Panc1 (cell line): ENCODE measurements around the gene DCST2. TPM values are rescaled to one million over a fixed set of nuclear protein-coding genes. Genes with fewer than 3 reads are reported as not detected.

ENCODE experiments used
- ATAC-seq: fragments of 200-7000 bp; cut with Tn5 transposase; 2 replicates; pipeline ENCODE4 v1.9.1; 2020; ENCODE audit warnings: mild to moderate bottlenecking, moderate library complexity
- BruUV-seq: library from RNA; stranded (reverse); fragments of 400-500 nt; replicated peaks from 2 replicates; lab custom pipeline; 2021; lab: Mats Ljungman, UMichigan
- CTCF ChIA-PET: fragments of 300-600 bp; sonication (Branson Sonifier 250); formaldehyde crosslinking; loops from one replicate; lab custom pipeline; 2022; ENCODE audit warnings: antibody characterized with exemption; lab: Charles Lee
- POLR2A ChIA-PET: fragments of 300-600 bp; sonication (Branson Sonifier 250); formaldehyde crosslinking; loops from one replicate; lab custom pipeline; 2022; ENCODE audit warnings: antibody characterized with exemption; lab: Charles Lee
- DNase-seq: peaks from one replicate; pipeline ENCODE4 v3.0.0-alpha.2; 2010; ENCODE audit warnings: low read depth, low spot score
- H3K27ac ChIP-seq: 2 replicates; pipeline ENCODE4 v1.5.1; 2011; ENCODE audit warnings: mild to moderate bottlenecking, low read length, inconsistent platforms
- H3K27me3 ChIP-seq: fragments of 200-500 bp; sonication (Bioruptor generic); 2 replicates; pipeline ENCODE4 v1.6.0; 2014; ENCODE audit warnings: low read length, inconsistent platforms; ENCODE audit not compliant: control insufficient read depth, insufficient read depth
- H3K36me3 ChIP-seq: fragments of 200-500 bp; sonication (Bioruptor generic); 2 replicates; pipeline ENCODE4 v1.5.1; 2014; ENCODE audit warnings: inconsistent platforms, mild to moderate bottlenecking, low read length, moderate library complexity; ENCODE audit not compliant: control insufficient read depth, insufficient read depth
- H3K4me1 ChIP-seq: 2 replicates; pipeline ENCODE4 v1.5.1; 2011; ENCODE audit warnings: inconsistent platforms, mild to moderate bottlenecking, low read length, moderate library complexity; ENCODE audit not compliant: control insufficient read depth, insufficient read depth
- H3K4me3 ChIP-seq, 2 experiments: 2 replicates each; pipeline ENCODE4 v1.5.1; 2011 to 2012; ENCODE audit warnings: low read depth in 2 of 2, low read length in 2 of 2, mild to moderate bottlenecking in 2 of 2, inconsistent platforms in 1 of 2, moderate library complexity in 1 of 2
- H3K9me3 ChIP-seq: fragments of 200-500 bp; sonication (Bioruptor generic); 2 replicates; pipeline ENCODE4 v1.5.1; 2014; ENCODE audit warnings: low read depth, mild to moderate bottlenecking, inconsistent platforms, low read length, moderate library complexity; ENCODE audit not compliant: control insufficient read depth, insufficient read depth
- POLR2AphosphoS5 ChIP-seq: IDR thresholded peaks from 2 replicates; pipeline ENCODE4 v1.6.1; 2012; ENCODE audit warnings: mild to moderate bottlenecking, low read depth, low read length, moderate library complexity
- SIN3A ChIP-seq: IDR thresholded peaks from 2 replicates; pipeline ENCODE4 v1.6.1; 2012; ENCODE audit warnings: low read depth, mild to moderate bottlenecking, low read length, moderate library complexity, borderline replicate concordance; ENCODE audit not compliant: insufficient read depth
- TCF7L2 ChIP-seq: IDR thresholded peaks from 2 replicates; pipeline ENCODE4 v1.6.1; 2011; ENCODE audit warnings: mild to moderate bottlenecking, low read depth, low read length, inconsistent platforms
- in situ Hi-C: cut with HindIII; loops from 2 replicates; pipeline ENCODE4 v1.10.0; 2016; ENCODE audit warnings: low sequenced_read_pairs, low pct_unique_long_range_greater_than_20kb
- intact Hi-C: fragments of 100-400 bp; cut with micrococcal nuclease; formaldehyde crosslinking; loops from one replicate; pipeline ENCODE4 v1.10.0; 2022; ENCODE audit not compliant: unreplicated experiment
- total RNA-seq: library from RNA; stranded (reverse); gene quantifications from one replicate; pipeline ENCODE4 v1.2.1, GENCODE V29; 2021; ENCODE audit not compliant: unreplicated experiment
- TF ChIP-seq, protein P1 (sequence below): fragments of 450-650 bp; IDR thresholded peaks from 2 replicates; pipeline ENCODE4 v1.5.1; 2017; ENCODE audit warnings: mild to moderate bottlenecking
- TF ChIP-seq, protein P2 (sequence below), 2 experiments: IDR thresholded peaks; 2 replicates each; pipeline ENCODE4 v1.6.1; 2011 to 2012; ENCODE audit warnings: low read depth in 2 of 2, control low read depth in 1 of 2, low read length in 1 of 2, mild to moderate bottlenecking in 1 of 2, moderate library complexity in 1 of 2; ENCODE audit not compliant: insufficient read depth in 1 of 2

DCST2 gene
- total RNA-seq, 1 experiment from 2014 or later = 0.13 TPM

DNA sequence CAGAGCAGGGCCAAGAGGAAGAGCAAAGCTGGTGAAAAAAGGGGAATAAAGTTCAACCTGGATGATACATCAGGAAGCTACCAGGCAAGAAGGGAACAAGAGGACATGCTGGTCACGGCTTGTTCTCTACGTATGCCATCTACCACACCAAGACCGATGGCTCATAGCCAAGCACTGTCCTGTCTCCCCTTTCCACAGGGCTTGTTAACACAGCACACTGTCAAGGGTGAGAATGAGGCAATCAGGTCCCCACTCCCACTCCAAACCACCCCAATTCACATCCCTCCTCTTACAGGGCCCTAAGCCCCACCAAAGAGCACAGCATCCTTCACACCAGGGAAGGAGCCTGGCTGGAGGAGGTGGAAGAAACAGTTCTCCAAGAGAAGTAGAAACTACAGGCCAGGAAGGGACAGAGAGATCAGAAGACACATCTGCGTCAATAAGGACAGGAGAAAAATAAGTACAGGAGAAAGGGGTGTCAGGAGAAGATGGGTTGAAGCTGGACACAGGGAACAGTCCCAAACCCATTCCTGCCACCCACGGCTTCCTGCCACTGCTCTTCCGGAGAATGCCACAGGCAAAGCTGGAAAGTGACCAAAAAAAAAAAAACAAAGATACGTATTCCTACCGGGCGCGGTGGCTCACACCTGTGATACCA, 62.1 kb downstream of the DCST2 start:
- in situ Hi-C loops (no loop called here), intact Hi-C loops (no loop called here)
- no peak for TF ChIP-seq TCF7L2
- TF ChIP-seq, protein P1, sequence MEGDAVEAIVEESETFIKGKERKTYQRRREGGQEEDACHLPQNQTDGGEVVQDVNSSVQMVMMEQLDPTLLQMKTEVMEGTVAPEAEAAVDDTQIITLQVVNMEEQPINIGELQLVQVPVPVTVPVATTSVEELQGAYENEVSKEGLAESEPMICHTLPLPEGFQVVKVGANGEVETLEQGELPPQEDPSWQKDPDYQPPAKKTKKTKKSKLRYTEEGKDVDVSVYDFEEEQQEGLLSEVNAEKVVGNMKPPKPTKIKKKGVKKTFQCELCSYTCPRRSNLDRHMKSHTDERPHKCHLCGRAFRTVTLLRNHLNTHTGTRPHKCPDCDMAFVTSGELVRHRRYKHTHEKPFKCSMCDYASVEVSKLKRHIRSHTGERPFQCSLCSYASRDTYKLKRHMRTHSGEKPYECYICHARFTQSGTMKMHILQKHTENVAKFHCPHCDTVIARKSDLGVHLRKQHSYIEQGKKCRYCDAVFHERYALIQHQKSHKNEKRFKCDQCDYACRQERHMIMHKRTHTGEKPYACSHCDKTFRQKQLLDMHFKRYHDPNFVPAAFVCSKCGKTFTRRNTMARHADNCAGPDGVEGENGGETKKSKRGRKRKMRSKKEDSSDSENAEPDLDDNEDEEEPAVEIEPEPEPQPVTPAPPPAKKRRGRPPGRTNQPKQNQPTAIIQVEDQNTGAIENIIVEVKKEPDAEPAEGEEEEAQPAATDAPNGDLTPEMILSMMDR = no peak
- no peak for TF ChIP-seq POLR2AphosphoS5
- no peak for TF ChIP-seq SIN3A
- TF ChIP-seq, protein P2, sequence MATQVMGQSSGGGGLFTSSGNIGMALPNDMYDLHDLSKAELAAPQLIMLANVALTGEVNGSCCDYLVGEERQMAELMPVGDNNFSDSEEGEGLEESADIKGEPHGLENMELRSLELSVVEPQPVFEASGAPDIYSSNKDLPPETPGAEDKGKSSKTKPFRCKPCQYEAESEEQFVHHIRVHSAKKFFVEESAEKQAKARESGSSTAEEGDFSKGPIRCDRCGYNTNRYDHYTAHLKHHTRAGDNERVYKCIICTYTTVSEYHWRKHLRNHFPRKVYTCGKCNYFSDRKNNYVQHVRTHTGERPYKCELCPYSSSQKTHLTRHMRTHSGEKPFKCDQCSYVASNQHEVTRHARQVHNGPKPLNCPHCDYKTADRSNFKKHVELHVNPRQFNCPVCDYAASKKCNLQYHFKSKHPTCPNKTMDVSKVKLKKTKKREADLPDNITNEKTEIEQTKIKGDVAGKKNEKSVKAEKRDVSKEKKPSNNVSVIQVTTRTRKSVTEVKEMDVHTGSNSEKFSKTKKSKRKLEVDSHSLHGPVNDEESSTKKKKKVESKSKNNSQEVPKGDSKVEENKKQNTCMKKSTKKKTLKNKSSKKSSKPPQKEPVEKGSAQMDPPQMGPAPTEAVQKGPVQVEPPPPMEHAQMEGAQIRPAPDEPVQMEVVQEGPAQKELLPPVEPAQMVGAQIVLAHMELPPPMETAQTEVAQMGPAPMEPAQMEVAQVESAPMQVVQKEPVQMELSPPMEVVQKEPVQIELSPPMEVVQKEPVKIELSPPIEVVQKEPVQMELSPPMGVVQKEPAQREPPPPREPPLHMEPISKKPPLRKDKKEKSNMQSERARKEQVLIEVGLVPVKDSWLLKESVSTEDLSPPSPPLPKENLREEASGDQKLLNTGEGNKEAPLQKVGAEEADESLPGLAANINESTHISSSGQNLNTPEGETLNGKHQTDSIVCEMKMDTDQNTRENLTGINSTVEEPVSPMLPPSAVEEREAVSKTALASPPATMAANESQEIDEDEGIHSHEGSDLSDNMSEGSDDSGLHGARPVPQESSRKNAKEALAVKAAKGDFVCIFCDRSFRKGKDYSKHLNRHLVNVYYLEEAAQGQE (IDR thresholded peaks at IDR 0.05; ENCODE audit: insufficient read depth in 1 of 2, low read depth in 2 of 2, low read length in 1 of 2) = no peak
- ChIA-PET POLR2A (interaction anchor here (1.1 kb wide), 1 partner anchor 44 kb away, joined by 3 read pairs; no protein-coding TSS in a partner anchor), CTCF (interaction anchor here (0.6 to 0.7 kb wide), 2 partner anchors 24 to 31 kb away, joined by 3 read pairs; partner anchors contain the start of gene ZBTB7B)
- H3K4me3 ChIP-seq = peak overlapping the region; percentile 77 to 88
- no peaks in the 10 kb centered on the region for H3K27me3 ChIP-seq
- peaks cover 47% of the 10 kb centered on the region for H3K4me1 ChIP-seq
- no TSS peak for BruUV-seq
- peak overlapping the region; percentile 98 for H3K27ac ChIP-seq
- no peaks in the 10 kb centered on the region for H3K9me3 ChIP-seq
- DNase-seq (no peak), ATAC-seq (no peak)
- peaks cover 4% of the 10 kb centered on the region for H3K36me3 ChIP-seq

DNA sequence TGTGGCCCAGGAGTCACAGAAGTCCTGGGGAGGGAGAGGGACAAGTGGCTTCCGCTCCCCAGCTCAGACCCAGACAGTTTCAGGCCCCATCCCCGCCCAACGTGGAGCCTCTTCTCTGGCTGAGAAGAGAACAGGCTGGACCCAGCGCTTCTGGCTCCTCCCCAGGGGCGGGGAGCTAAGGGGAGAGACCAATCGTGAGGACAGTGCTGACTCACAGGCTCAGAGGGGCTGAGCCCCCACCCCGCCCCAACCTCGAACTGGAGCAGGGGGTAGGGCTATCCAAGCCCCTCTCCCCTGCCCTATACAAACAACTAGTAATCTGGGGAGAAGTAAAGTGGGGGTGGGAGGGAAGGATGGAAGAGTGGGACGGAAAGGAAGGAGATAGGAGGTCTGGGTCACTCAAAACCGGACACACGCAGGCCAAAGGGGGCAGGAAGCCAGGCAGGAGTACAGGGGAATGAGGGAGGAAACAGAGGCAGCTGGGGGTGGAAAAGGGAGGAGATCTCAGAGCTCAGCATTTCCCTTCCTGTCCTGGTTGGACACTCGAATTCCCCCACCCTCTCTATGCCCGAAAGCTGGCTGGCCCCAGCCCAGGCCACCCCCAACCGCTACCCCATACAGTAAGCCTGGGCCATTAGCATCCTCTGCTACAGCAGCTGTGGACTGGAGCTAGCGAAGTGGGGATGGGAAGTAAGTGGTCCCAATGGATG, 62.8 kb downstream of the DCST2 start, which contains the start of gene SHC1:
Gene SHC1, minus strand, starts transcription at position 117 of the 710 bp plus-strand sequence. CDS start 221 bp downstream, outside the sequence.
- intact Hi-C loops = no loop called here

More for the DNA sequence above, 62.8 kb downstream of the DCST2 start, which contains the start of gene SHC1:
- ATAC-seq (peak; percentile 75), DNase-seq (no peak)
- ChIA-PET POLR2A (interaction anchor here (0.6 to 1.1 kb wide), 6 partner anchors 10 to 115 kb away, joined by 3 to 15 read pairs (median 4); partner anchors contain the start of genes LENEP, PMVK and PYGO2), CTCF (interaction anchor here (0.6 to 0.9 kb wide), 4 partner anchors 9 to 114 kb away, joined by 3 to 4 read pairs (median 3); partner anchors contain the start of gene PYGO2)
- H3K36me3 ChIP-seq = peaks cover 4% of the 10 kb centered on the region
- no peaks in the 10 kb centered on the region for H3K27me3 ChIP-seq
- H3K27ac ChIP-seq = peak within 1 kb of the TSS; percentile 98
- H3K4me1 ChIP-seq = peaks cover 43% of the 10 kb centered on the region
- TF ChIP-seq, protein P1 = no peak
- TF ChIP-seq POLR2AphosphoS5 = peak; percentile 82
- BruUV-seq = no TSS peak
- peak within 1 kb of the TSS; percentile 77 to 88 for H3K4me3 ChIP-seq
- H3K9me3 ChIP-seq = no peaks in the 10 kb centered on the region
- in situ Hi-C loops = no loop called here
